Measurements from ENCODE around the gene WDR59.

DNA sequence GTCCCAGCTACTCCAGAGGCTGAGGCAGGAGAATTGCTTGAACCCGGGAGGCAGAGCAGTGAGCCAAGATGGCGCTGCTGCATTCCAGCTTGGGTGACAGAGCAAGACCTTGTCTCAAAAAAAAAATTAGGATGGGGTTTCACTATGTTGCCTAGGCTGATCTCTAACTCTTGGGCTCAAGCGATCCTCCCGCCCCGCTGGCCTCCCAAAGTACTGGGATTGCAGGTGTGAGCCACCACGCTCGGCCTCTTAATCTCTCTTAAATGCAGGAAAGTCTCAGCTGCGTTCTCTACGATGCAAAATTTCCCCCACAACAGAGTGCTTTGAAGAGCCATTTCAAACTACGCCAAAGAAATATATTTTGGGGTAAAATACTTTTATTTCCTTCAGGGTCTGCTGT, 5.9 kb upstream of the WDR59 start:
- TF ChIP-seq CTCF (optimal IDR thresholded peaks at IDR 0.05 in 1 of 3, IDR thresholded peaks at IDR 0.05 in 1 of 3, conservative IDR thresholded peaks at IDR 0.05 in 1 of 3; ENCODE audit: extremely low read depth in 1 of 3, insufficient read depth in 2 of 3, low read length in 3 of 3) (no peak), EZH2 (IDR thresholded peaks at IDR 0.05; ENCODE audit: low read length) (no peak)

All from keratinocyte (primary cell).